Pericardium fibroblast (primary cell): ENCODE measurements around the gene KCNS3. TPM values are rescaled to one million over a fixed set of nuclear protein-coding genes. Genes with fewer than 3 reads are reported as not detected.

Source experiments
- total RNA-seq: library from RNA; depleted of rRNA; stranded (reverse); fragments of >200 nt; gene quantifications from 2 replicates; pipeline ENCODE4 v1.2.3, GENCODE V29; 2015

The KCNS3 gene
- 1.2 TPM in 1 of 2 replicates, not detected in the other for total RNA-seq

GRCh38 chr2:17878281-17879136, at the start of gene KCNS3:
Gene KCNS3, plus strand, starts transcription at chr2:17878667. Its CDS starts 52,342 bp downstream, at chr2:17931009.

Other genes starting within 250 kb of the KCNS3 start
- gene SMC6, start 124.9 kb upstream of the KCNS3 start, total RNA-seq = 14.1 and 15.4 TPM in 2 replicates
- 1.8 and 7.8 TPM in 2 replicates for gene GEN1, start 124.5 kb upstream of the KCNS3 start, total RNA-seq
- not detected in 2 replicates for gene MSGN1, start 62.2 kb upstream of the KCNS3 start, total RNA-seq